Endothelial cell of umbilical vein (primary cell): ENCODE measurements around the gene CEP104. TPM values are rescaled to one million over a fixed set of nuclear protein-coding genes. Genes with fewer than 3 reads are reported as not detected.

Source experiments
- BruUV-seq: library from RNA; stranded (reverse); fragments of 400-500 nt; replicated peaks from 2 replicates; lab custom pipeline; 2021; lab: Mats Ljungman, UMichigan
- CTCF ChIA-PET: fragments of 300-600, 350-600 bp; sonication (Branson Sonifier 250); formaldehyde crosslinking; loops from one replicate; lab custom pipeline; 2021; ENCODE audit warnings: antibody characterized with exemption, inconsistent platforms; lab: Charles Lee
- POLR2A ChIA-PET: fragments of 300-600, 350-600 bp; sonication (Branson Sonifier 250); formaldehyde crosslinking; loops from one replicate; lab custom pipeline; 2021; ENCODE audit warnings: antibody characterized with exemption, inconsistent platforms; lab: Charles Lee
- DNase-seq: peaks from one replicate; pipeline ENCODE4 v3.0.0-alpha.2; 2011; ENCODE audit warnings: low read depth, low spot score
- FAIRE-seq: peaks from 2 replicates; lab custom pipeline; 2011; peaks lifted over from hg19 to GRCh38; lab: Jason Lieb, UNC
- H2AFZ ChIP-seq: 2 replicates; pipeline ENCODE4 v1.6.0; 2012; ENCODE audit warnings: low read depth, low read length, control low read depth, inconsistent platforms
- H3K27ac ChIP-seq: 2 replicates; pipeline ENCODE4 v1.5.1; 2011; ENCODE audit warnings: low read depth, mild to moderate bottlenecking, control low read depth, low read length, moderate library complexity; ENCODE audit not compliant: insufficient read depth
- H3K27me3 ChIP-seq, 2 experiments: 2 replicates each; pipeline versions ENCODE4 v1.6.0 to v1.6.1; 2011; ENCODE audit warnings: low read length in 2 of 2, mixed read lengths in 1 of 2; ENCODE audit not compliant: control insufficient read depth in 2 of 2, insufficient read depth in 2 of 2
- H3K36me3 ChIP-seq, 2 experiments: 2 replicates in 1 of 2; 3 replicates in 1 of 2; pipeline ENCODE4 v1.5.1; 2011; ENCODE audit warnings: low read length in 2 of 2, mild to moderate bottlenecking in 1 of 2, moderate library complexity in 1 of 2; ENCODE audit not compliant: control insufficient read depth in 2 of 2, insufficient read depth in 2 of 2; ENCODE audit errors: extremely low read depth in 1 of 2
- H3K4me1 ChIP-seq: 3 replicates; pipeline ENCODE4 v1.5.1; 2011; ENCODE audit warnings: mild to moderate bottlenecking, low read length; ENCODE audit not compliant: control insufficient read depth, insufficient read depth; ENCODE audit errors: extremely low read depth
- H3K4me2 ChIP-seq: 2 replicates; pipeline ENCODE4 v1.6.1; 2011; ENCODE audit warnings: low read length, control low read depth, mixed read lengths; ENCODE audit not compliant: insufficient read depth
- H3K4me3 ChIP-seq, 3 experiments: fragments of 200-600 bp in 1 of 3; sonication (generic), shearing (Covaris generic) in 1 of 3; replicated peaks in 1 of 3; 2 replicates each; pipeline ENCODE4 v1.5.1; 2011 to 2016; ENCODE audit warnings: control low read depth in 3 of 3, low read length in 3 of 3, mild to moderate bottlenecking in 2 of 3, inconsistent platforms in 1 of 3, low read depth in 1 of 3, moderate library complexity in 1 of 3; ENCODE audit not compliant: insufficient read depth in 1 of 3
- H3K79me2 ChIP-seq: 2 replicates; pipeline ENCODE4 v1.6.0; 2012; ENCODE audit warnings: low read length, inconsistent platforms; ENCODE audit not compliant: control insufficient read depth, insufficient read depth
- H3K9ac ChIP-seq: replicated peaks from 2 replicates; pipeline ENCODE3; 2011; ENCODE audit warnings: low read length, control low read depth; ENCODE audit not compliant: insufficient read depth; ENCODE audit errors: extremely low read depth
- H3K9me1 ChIP-seq: replicated peaks from 3 replicates; pipeline ENCODE4 v1.6.0; 2011; ENCODE audit warnings: mild to moderate bottlenecking, low read length; ENCODE audit not compliant: control insufficient read depth, insufficient read depth; ENCODE audit errors: extremely low read depth
- H3K9me3 ChIP-seq: replicated peaks from 2 replicates; pipeline ENCODE4 v1.5.1; 2012; ENCODE audit warnings: low read length, inconsistent platforms; ENCODE audit not compliant: control insufficient read depth, insufficient read depth
- H4K20me1 ChIP-seq: replicated peaks from 2 replicates; pipeline ENCODE3; 2011; ENCODE audit warnings: mild to moderate bottlenecking, low read length; ENCODE audit not compliant: control insufficient read depth, insufficient read depth; ENCODE audit errors: extremely low read depth
- CTCF ChIP-seq, 2 donors: IDR thresholded peaks; 1 replicate in 1 of 2; 2 replicates in 1 of 2; pipeline ENCODE4 v1.5.1; 2011; ENCODE audit warnings: low read length in 2 of 2, mild to moderate bottlenecking in 2 of 2, moderate library complexity in 2 of 2, control low read depth in 1 of 2, inconsistent platforms in 1 of 2, low read depth in 1 of 2; ENCODE audit not compliant: insufficient read depth in 1 of 2; ENCODE audit errors: extremely low read depth in 1 of 2
- EZH2 ChIP-seq: IDR thresholded peaks from 2 replicates; pipeline ENCODE4 v1.6.1; 2012; ENCODE audit warnings: borderline replicate concordance, low read depth, mild to moderate bottlenecking, moderate library complexity, low read length, inconsistent platforms; ENCODE audit not compliant: severe bottlenecking
- FOS ChIP-seq: IDR thresholded peaks from 2 replicates; pipeline ENCODE4 v1.6.1; 2011; ENCODE audit warnings: mild to moderate bottlenecking, low read length, moderate library complexity, borderline replicate concordance; ENCODE audit not compliant: insufficient read depth
- GATA2 ChIP-seq: IDR thresholded peaks from 2 replicates; pipeline ENCODE4 v1.7.0; 2011; ENCODE audit warnings: low read depth, mild to moderate bottlenecking, moderate library complexity, mixed read lengths, low read length; ENCODE audit not compliant: insufficient read length, insufficient read depth
- JUN ChIP-seq: IDR thresholded peaks from 2 replicates; pipeline ENCODE4 v1.6.1; 2011; ENCODE audit warnings: borderline replicate concordance, low read depth; ENCODE audit not compliant: insufficient read length, insufficient read depth
- MYC ChIP-seq: IDR thresholded peaks from one replicate; pipeline ENCODE4 v1.6.1; 2011; ENCODE audit warnings: mild to moderate bottlenecking, low read depth, low read length
- POLR2A ChIP-seq: IDR thresholded peaks from 2 replicates; pipeline ENCODE4 v1.6.1; 2012; ENCODE audit warnings: low read depth, mild to moderate bottlenecking, control low read depth, low read length
- POLR2AphosphoS5 ChIP-seq: IDR thresholded peaks from 2 replicates; pipeline ENCODE4 v1.6.1; 2012; ENCODE audit warnings: low read depth, mild to moderate bottlenecking, control low read depth, low read length, moderate library complexity; ENCODE audit not compliant: insufficient read depth
- dilution Hi-C: fragments of 300-500 bp; cut with MboI; formaldehyde crosslinking; loops from one replicate; pipeline ENCODE4 v1.15.0; 2019; ENCODE audit warnings: low sequenced_read_pairs; ENCODE audit not compliant: extremely low pct_ligation_motif_present
- intact Hi-C: fragments of 100-400 bp; cut with micrococcal nuclease; formaldehyde crosslinking; loops from one replicate; pipeline ENCODE4 v1.10.0; 2022
- polyA plus RNA-seq, 4 experiments: library from polyadenylated mRNA; depleted of rRNA in 3 of 4; stranded (reverse) in 3 of 4; unstranded in 1 of 4; fragments of >200 nt; gene quantifications; 2 replicates each; pipeline versions ENCODE4 v1.2.1 to v1.2.3, GENCODE V29; 2011 to 2012; ENCODE audit warnings: missing spikeins in 1 of 4
- total RNA-seq: library from RNA; stranded (reverse); gene quantifications from 2 replicates; pipeline ENCODE4 v1.2.3, GENCODE V29; 2021
- TF ChIP-seq, protein P1 (sequence below): IDR thresholded peaks from 2 replicates; pipeline ENCODE4 v1.6.1; 2011; ENCODE audit not compliant: insufficient read depth, insufficient read length

Gene CEP104
- total and polyA plus RNA-seq, 2 donors (not counting 3 experiments of a cell fraction or from before 2014, with no cell fraction given): 12.4 to 43.0 TPM

- CTCF ChIA-PET: no interaction called here
- intact Hi-C loops: no loop called here
Measured at GRCh38 chr1:3778590-3779264, 78.3 kb downstream of the CEP104 start.

More at GRCh38 chr1:3778590-3779264, 78.3 kb downstream of the CEP104 start:
- Histone ChIP-seq H3K9me3 (no peaks in the 10 kb centered on the region), H3K9me1 (no peaks in the 10 kb centered on the region), H4K20me1 (no peaks in the 10 kb centered on the region), H3K4me1 (no peaks in the 10 kb centered on the region), H3K27ac (no peak overlapping the region), H3K9ac (no peak overlapping the region), H3K27me3 (no peaks in the 10 kb centered on the region), H3K4me3 (no peak overlapping the region), H3K36me3 (peaks cover 3 to 31% of the 10 kb centered on the region in 2 experiments), H3K4me2 (no peak overlapping the region), H2AFZ (no peak overlapping the region), H3K79me2 (no peaks in the 10 kb centered on the region)
- POLR2A ChIA-PET: no interaction called here
- DNase-seq (no peak), FAIRE-seq (no peak)
- BruUV-seq: no TSS peak
- TF ChIP-seq JUN (no peak), MYC (no peak), EZH2 (no peak), GATA2 (no peak), POLR2A (no peak), CTCF (IDR thresholded peaks at IDR 0.05; ENCODE audit: extremely low read depth in 1 of 2, insufficient read depth in 1 of 2, low read depth in 1 of 2, low read length in 2 of 2) (no peak), POLR2AphosphoS5 (no peak), FOS (no peak)
- TF ChIP-seq, protein P1, sequence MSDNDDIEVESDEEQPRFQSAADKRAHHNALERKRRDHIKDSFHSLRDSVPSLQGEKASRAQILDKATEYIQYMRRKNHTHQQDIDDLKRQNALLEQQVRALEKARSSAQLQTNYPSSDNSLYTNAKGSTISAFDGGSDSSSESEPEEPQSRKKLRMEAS: no peak
- dilution Hi-C loops: no loop called here
